Measurements from ENCODE around the gene PRSS27.

GRCh38 chr16:2699791-2700600 is 20.0 kb downstream of the PRSS27 start:
- TF ChIP-seq CTCF (IDR thresholded peaks at IDR 0.05) (no peak), POLR2A (IDR thresholded peaks at IDR 0.05) (no peak)
